ENCODE data around the gene SCD5. TPM values are rescaled to one million over a fixed set of nuclear protein-coding genes. Genes with fewer than 3 reads are reported as not detected.
A peak's percentile ranks its signal among the peaks of the same experiment; 100 is the strongest.

Gene SCD5
- total and polyA plus RNA-seq, 2 of the 8 experiments (the other 6 are each of a cell fraction or from before 2014, with no cell fraction given): 0.92 to 1.2 TPM

- H3K9ac ChIP-seq (replicated peaks in 1 of 4; ENCODE audit: extremely low read depth in 1 of 4, low read depth in 3 of 4, low read length in 3 of 4): no peak overlapping the region
- FAIRE-seq (no peak), DNase-seq (ENCODE audit: low read depth in 1 of 2, low spot score in 2 of 2) (no peak)
- H3K14ac ChIP-seq (ENCODE audit: insufficient read length): no peak overlapping the region
- no peaks in the 10 kb centered on the region for H3K27me3 ChIP-seq (replicated peaks in 1 of 4; ENCODE audit: control insufficient read depth in 3 of 4, extremely low read depth in 1 of 4, insufficient read depth in 3 of 4, low read length in 3 of 4)
- no peak overlapping the region for H2BK5ac ChIP-seq (ENCODE audit: low read depth, low read length)
- H3K79me1 ChIP-seq (ENCODE audit: low read depth, low read length): no peaks in the 10 kb centered on the region
- ChIA-PET POLR2A (ENCODE audit: partially characterized antibody) (no interaction called here), CTCF (ENCODE audit: partially characterized antibody) (interaction anchor here (0.6 to 1.2 kb wide), 4 partner anchors 10 to 194 kb away, joined by 3 to 4 read pairs (median 4); no protein-coding TSS in a partner anchor)
- H2AK5ac ChIP-seq (ENCODE audit: low read depth, low read length): no peak overlapping the region
- TF ChIP-seq MAFK (IDR thresholded peaks at IDR 0.05; ENCODE audit: low read depth, low read length): no peak
- no peak for TF ChIP-seq ATF3 (IDR thresholded peaks at IDR 0.05; ENCODE audit: insufficient read depth, low read depth, low read length)
- TF ChIP-seq RNF2 (IDR thresholded peaks at IDR 0.05; ENCODE audit: borderline replicate concordance, low read depth, low read length, missing control alignments, poor library complexity, severe bottlenecking): no peak
- no peak for TF ChIP-seq ZNF274 (IDR thresholded peaks at IDR 0.05; ENCODE audit: borderline replicate concordance, extremely low read depth, low read length)
- no peak for TF ChIP-seq PHF8 (conservative IDR thresholded peaks at IDR 0.05; ENCODE audit: low read depth, low read length)
- no peak for TF ChIP-seq MAX (IDR thresholded peaks at IDR 0.05)
- no peak for TF ChIP-seq TBP (IDR thresholded peaks at IDR 0.05; ENCODE audit: low read depth, low read length)
- no peak for TF ChIP-seq HDAC2 (IDR thresholded peaks at IDR 0.05; ENCODE audit: borderline replicate concordance in 1 of 2, low read depth in 2 of 2, low read length in 2 of 2)
- TF ChIP-seq TAF1 (IDR thresholded peaks at IDR 0.05; ENCODE audit: low read depth, low read length): no peak
- no peak for TF ChIP-seq JUND (IDR thresholded peaks at IDR 0.05; ENCODE audit: low read length)
- no peak for TF ChIP-seq CBX8 (IDR thresholded peaks at IDR 0.05; ENCODE audit: borderline replicate concordance, low read depth, low read length)
- H2BK12ac ChIP-seq (ENCODE audit: low read depth, low read length): no peak overlapping the region
- no peak overlapping the region for H3K23ac ChIP-seq (ENCODE audit: insufficient read length)
- no peaks in the 10 kb centered on the region for H3K79me2 ChIP-seq (ENCODE audit: control insufficient read depth in 1 of 2, insufficient read depth in 2 of 2, low read length in 2 of 2)
- H2BK15ac ChIP-seq (ENCODE audit: low read length): no peak overlapping the region
- H4K5ac ChIP-seq (ENCODE audit: insufficient read length, low read depth, low read length): no peak overlapping the region
- no peak overlapping the region for H3K4me2 ChIP-seq (ENCODE audit: insufficient read depth in 1 of 2, low read depth in 2 of 2, low read length in 2 of 2)
- no peaks in the 10 kb centered on the region for H4K20me1 ChIP-seq (replicated peaks in 1 of 2; ENCODE audit: control insufficient read depth in 1 of 2, insufficient read depth in 2 of 2, low read length in 2 of 2)
- H4K8ac ChIP-seq (ENCODE audit: extremely low read depth, insufficient read depth, low read length): no peak overlapping the region
- no peaks in the 10 kb centered on the region for H3K23me2 ChIP-seq (ENCODE audit: low read depth, low read length)
- no peak overlapping the region for H2BK20ac ChIP-seq (ENCODE audit: low read length)
- H3K4me3 ChIP-seq (ENCODE audit: extremely low read depth in 1 of 4, insufficient read depth in 2 of 4, low read depth in 3 of 4, low read length in 4 of 4): no peak overlapping the region
- no peak overlapping the region for H3K56ac ChIP-seq (replicated peaks; ENCODE audit: insufficient read length, low read depth, low read length)
- H4K91ac ChIP-seq (replicated peaks; ENCODE audit: insufficient read length, low read length): no peak overlapping the region
- no peaks in the 10 kb centered on the region for H3K4me1 ChIP-seq (replicated peaks in 1 of 4; ENCODE audit: control insufficient read depth in 3 of 4, insufficient read depth in 4 of 4, low read length in 3 of 4)
- no peaks in the 10 kb centered on the region for H3K9me3 ChIP-seq (ENCODE audit: insufficient read depth in 2 of 2, low read depth in 1 of 2, low read length in 1 of 2)
- H3K36me3 ChIP-seq (ENCODE audit: control insufficient read depth in 2 of 4, insufficient read depth in 4 of 4, low read length in 3 of 4): no peaks in the 10 kb centered on the region
- H3K4ac ChIP-seq (replicated peaks; ENCODE audit: insufficient read length, low read depth, low read length): no peak overlapping the region
- WGBS, 2 experiments (ENCODE audit: extremely low coverage in 1 of 2, insufficient coverage in 1 of 2, insufficient read length in 1 of 2, insufficient replicate concordance in 2 of 2, low coverage in 1 of 2, low lambda C conversion rate in 2 of 2, missing lambda C conversion rate in 1 of 2): 84% methylated on average over 2 of the region's 2 CpGs; no CpG with 5 or more reads in 1 of the 2 experiments
- H2AFZ ChIP-seq (ENCODE audit: low read length): 0 out of 2 replicates have a peak overlapping the region, but pooled peaks have one; percentile 6
- no peak overlapping the region for H2BK120ac ChIP-seq (replicated peaks; ENCODE audit: low read depth, low read length)
- H3K27ac ChIP-seq (ENCODE audit: low read depth, low read length): no peak overlapping the region
- no peak overlapping the region for H3K18ac ChIP-seq (ENCODE audit: extremely low read depth, low read length)
These were observed 169.2 kb downstream of the SCD5 start for GRCh38 chr4:82629238-82630000.
